Measurements from ENCODE around the gene MT1B.

Gene MT1B

GRCh38 chr16:56679818-56680217 is 28.1 kb downstream of the MT1B start:
- no peak for ATAC-seq (ENCODE audit: low read depth)

GRCh38 chr16:56681939-56682702 is 30.4 kb downstream of the MT1B start, which contains the start of gene MT1X:
TSS of gene MT1X (plus strand) at chr16:56682470. CDS start at chr16:56682541, 71 bp downstream.
- TF ChIP-seq CTCF (IDR thresholded peaks at IDR 0.05; ENCODE audit: poor library complexity, severe bottlenecking), result no peak
- ATAC-seq (ENCODE audit: low read depth) (peak; percentile 90), DNase-seq (ENCODE audit: low spot score) (peak; percentile 92)
- Histone ChIP-seq H3K4me1 (ENCODE audit: insufficient read depth, poor library complexity, severe bottlenecking) (peaks cover 12% of the 10 kb centered on the region), H3K9me3 (ENCODE audit: severe bottlenecking) (no peaks in the 10 kb centered on the region), H3K27ac (ENCODE audit: poor library complexity, severe bottlenecking) (peak within 1 kb of the TSS; percentile 75), H3K27me3 (ENCODE audit: insufficient read depth, poor library complexity, severe bottlenecking) (no peaks in the 10 kb centered on the region), H3K4me3 (ENCODE audit: severe bottlenecking) (peak within 1 kb of the TSS; percentile 45), H3K36me3 (ENCODE audit: low read depth) (peaks cover 36% of the 10 kb centered on the region)

More at GRCh38 chr16:56679818-56680217, 28.1 kb downstream of the MT1B start:
- Histone ChIP-seq H3K36me3 (ENCODE audit: low read depth) (peaks cover 23% of the 10 kb centered on the region), H3K4me3 (ENCODE audit: severe bottlenecking) (no peak overlapping the region), H3K27ac (ENCODE audit: poor library complexity, severe bottlenecking) (no peak overlapping the region), H3K9me3 (ENCODE audit: severe bottlenecking) (no peaks in the 10 kb centered on the region), H3K27me3 (ENCODE audit: insufficient read depth, poor library complexity, severe bottlenecking) (no peaks in the 10 kb centered on the region), H3K4me1 (ENCODE audit: insufficient read depth, poor library complexity, severe bottlenecking) (peaks cover 8% of the 10 kb centered on the region)
- no peak for TF ChIP-seq CTCF (IDR thresholded peaks at IDR 0.05; ENCODE audit: poor library complexity, severe bottlenecking)
- DNase-seq (ENCODE audit: low spot score), result no peak

GRCh38 chr16:56682703-56683397 is 31.2 kb downstream of the MT1B start:
- no peak for DNase-seq (ENCODE audit: low spot score)
- TF ChIP-seq CTCF (IDR thresholded peaks at IDR 0.05; ENCODE audit: poor library complexity, severe bottlenecking), result no peak
- no peak for ATAC-seq (ENCODE audit: low read depth)
- peaks cover 12% of the 10 kb centered on the region for H3K4me1 ChIP-seq (ENCODE audit: insufficient read depth, poor library complexity, severe bottlenecking)
- no peaks in the 10 kb centered on the region for H3K9me3 ChIP-seq (ENCODE audit: severe bottlenecking)
- H3K27ac ChIP-seq (ENCODE audit: poor library complexity, severe bottlenecking), result peak overlapping the region; percentile 75
- H3K27me3 ChIP-seq (ENCODE audit: insufficient read depth, poor library complexity, severe bottlenecking), result no peaks in the 10 kb centered on the region
- peaks cover 36% of the 10 kb centered on the region for H3K36me3 ChIP-seq (ENCODE audit: low read depth)
- H3K4me3 ChIP-seq (ENCODE audit: severe bottlenecking), result peak overlapping the region; percentile 45

GRCh38 chr16:56683424-56684172 is 31.9 kb downstream of the MT1B start:
- DNase-seq (ENCODE audit: low spot score), result no peak
- no peak for TF ChIP-seq CTCF (IDR thresholded peaks at IDR 0.05; ENCODE audit: poor library complexity, severe bottlenecking)
- H3K9me3 ChIP-seq (ENCODE audit: severe bottlenecking), result no peaks in the 10 kb centered on the region
- H3K36me3 ChIP-seq (ENCODE audit: low read depth), result peaks cover 36% of the 10 kb centered on the region
- no peak for ATAC-seq (ENCODE audit: low read depth)
- peaks cover 12% of the 10 kb centered on the region for H3K4me1 ChIP-seq (ENCODE audit: insufficient read depth, poor library complexity, severe bottlenecking)
- H3K27me3 ChIP-seq (ENCODE audit: insufficient read depth, poor library complexity, severe bottlenecking), result no peaks in the 10 kb centered on the region
- H3K27ac ChIP-seq (ENCODE audit: poor library complexity, severe bottlenecking), result peak overlapping the region; percentile 75
- peak overlapping the region; percentile 45 for H3K4me3 ChIP-seq (ENCODE audit: severe bottlenecking)
